ENCODE measurements around the gene RCAN1. TPM values are rescaled to one million over a fixed set of nuclear protein-coding genes. Genes with fewer than 3 reads are reported as not detected.

RCAN1 gene
- total RNA-seq, result 36.0 TPM
- long read RNA-seq, transcript RCAN1-201 (4 exons, 2,490 nt), result major isoform, 167 of 184 reads
- long read RNA-seq, transcript RCAN1-202 (4 exons, 2,408 nt), result minor isoform, 8 of 184 reads
- long read RNA-seq, partial matches to known transcripts, result 3 of 184 reads
- long read RNA-seq, other reads (novel, unspliced or antisense), result 3 of 184 reads

GRCh38 chr21:34614628-34615486 is at the start of gene RCAN1:
TSS of gene RCAN1 (minus strand) at chr21:34615113. CDS start at chr21:34615011, 102 bp downstream.
- ATAC-seq (ENCODE audit: poor library complexity) (peak; percentile 98), DNase-seq (peak; percentile 92)
- intact Hi-C loops (cut with DNase I), result loop anchor here (5.0 to 10.0 kb wide), 2 partner anchors 88 to 700 kb away; partner anchors contain the start of gene ATP5PO

DNA sequence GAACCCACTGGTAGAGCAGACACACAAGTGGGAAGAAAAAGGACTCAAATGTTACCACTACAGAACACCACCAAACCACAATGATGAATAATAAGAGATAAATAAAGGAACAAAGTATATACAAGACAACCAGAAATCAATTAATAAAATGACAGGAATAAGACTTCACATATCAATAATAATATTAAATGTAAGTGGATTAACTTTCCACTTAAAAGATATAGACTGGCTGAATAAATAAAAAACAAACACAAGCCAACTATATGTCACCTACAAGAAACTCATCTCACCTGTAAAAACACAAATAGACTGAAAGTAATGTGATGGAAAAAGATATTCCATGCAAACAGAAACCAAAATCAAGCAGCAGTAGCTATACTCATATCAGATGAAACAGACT is 46.9 kb upstream of the RCAN1 start:
- DNase-seq (no peak), ATAC-seq (ENCODE audit: poor library complexity) (no peak)
- intact Hi-C loops (cut with DNase I), result no loop called here

DNA sequence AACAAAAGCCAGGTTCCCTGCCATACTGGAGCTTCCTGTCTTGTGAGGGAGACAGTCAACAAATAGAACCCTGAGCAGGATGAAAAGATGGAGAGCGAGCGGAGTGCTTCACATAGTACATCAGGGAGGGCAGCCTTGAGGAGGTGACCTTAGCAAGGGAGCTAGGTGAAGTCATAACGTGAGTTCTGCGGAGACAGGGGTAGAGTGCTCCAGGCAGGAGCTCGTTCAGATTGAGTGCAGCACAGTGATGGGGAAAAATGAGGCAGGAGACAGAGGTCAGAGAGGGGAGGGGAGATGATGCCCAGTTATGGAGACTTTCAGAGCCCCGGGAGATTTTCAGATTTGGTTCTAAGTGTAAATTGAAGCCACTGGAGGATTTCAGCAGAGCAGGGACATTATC is 38.6 kb upstream of the RCAN1 start:
- no peak for DNase-seq

GRCh38 chr21:34651642-34652041 is 36.7 kb upstream of the RCAN1 start:
- intact Hi-C loops (cut with DNase I), result no loop called here
- DNase-seq (no peak), ATAC-seq (ENCODE audit: poor library complexity) (no peak)

More for the DNA sequence above, 38.6 kb upstream of the RCAN1 start:
- ATAC-seq (ENCODE audit: poor library complexity), result no peak
- intact Hi-C loops (cut with DNase I), result no loop called here

GRCh38 chr21:34650861-34651431 is 36.0 kb upstream of the RCAN1 start:
- ATAC-seq (ENCODE audit: poor library complexity), result no peak

GRCh38 chr21:34649400-34649799 is 34.5 kb upstream of the RCAN1 start:
- ATAC-seq (ENCODE audit: poor library complexity), result no peak
- intact Hi-C loops (cut with DNase I), result no loop called here
- DNase-seq, result no peak

More at GRCh38 chr21:34650861-34651431, 36.0 kb upstream of the RCAN1 start:
- intact Hi-C loops (cut with DNase I), result no loop called here
- DNase-seq, result no peak

GRCh38 chr21:34648739-34649297 is 33.9 kb upstream of the RCAN1 start:
- intact Hi-C loops (cut with DNase I), result no loop called here
- ATAC-seq (ENCODE audit: poor library complexity) (no peak), DNase-seq (no peak)

DNA sequence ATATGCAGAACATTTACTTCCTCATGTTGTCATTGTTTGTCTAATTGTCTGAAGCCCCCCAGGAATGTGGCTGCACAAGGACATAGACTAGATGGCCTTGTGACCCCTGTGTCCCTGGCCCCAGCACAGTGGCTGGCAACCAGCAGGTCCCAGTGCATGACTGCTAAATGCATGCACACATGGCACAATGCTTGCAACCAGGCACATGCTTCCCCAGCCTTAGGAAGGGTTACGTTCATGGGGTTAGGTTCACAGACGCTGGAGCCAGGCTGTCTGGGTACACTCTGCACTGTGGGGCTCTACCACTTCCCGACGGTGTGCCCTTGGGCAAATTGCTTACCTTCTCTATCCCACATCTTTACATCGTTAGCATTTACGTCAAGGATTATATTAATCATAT is 32.6 kb upstream of the RCAN1 start:
- intact Hi-C loops (cut with DNase I), result no loop called here
- ATAC-seq (ENCODE audit: poor library complexity) (no peak), DNase-seq (no peak)

DNA sequence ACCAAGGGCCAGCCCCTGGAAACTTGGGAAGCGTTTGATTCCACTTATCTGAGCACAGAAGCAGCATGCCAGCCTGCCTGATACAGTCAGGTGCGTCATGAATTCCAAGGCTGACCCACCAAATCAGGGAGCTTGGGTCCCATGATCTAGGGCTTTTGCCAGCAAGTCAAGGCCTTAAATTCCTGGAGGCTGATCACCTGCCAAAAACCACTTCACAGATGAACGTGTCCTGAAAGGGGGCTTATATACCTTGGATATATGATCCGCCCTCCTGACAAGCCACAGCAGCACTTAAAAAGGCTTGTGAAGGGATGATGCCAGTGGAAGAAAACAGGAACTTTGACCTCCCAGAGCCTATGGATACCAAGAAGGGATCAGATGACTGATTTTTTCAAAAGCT is 29.9 kb upstream of the RCAN1 start:
- ATAC-seq (ENCODE audit: poor library complexity) (peak; percentile 62), DNase-seq (no peak)
- intact Hi-C loops (cut with DNase I), result no loop called here

- intact Hi-C loops (cut with DNase I), result no loop called here
- no peak for DNase-seq
- no peak for ATAC-seq (ENCODE audit: poor library complexity)
These were observed 27.5 kb upstream of the RCAN1 start for GRCh38 chr21:34642211-34643075.

GRCh38 chr21:34640858-34641257 is 25.9 kb upstream of the RCAN1 start:
- ATAC-seq (ENCODE audit: poor library complexity), result no peak
- DNase-seq, result no peak
- intact Hi-C loops (cut with DNase I), result no loop called here

DNA sequence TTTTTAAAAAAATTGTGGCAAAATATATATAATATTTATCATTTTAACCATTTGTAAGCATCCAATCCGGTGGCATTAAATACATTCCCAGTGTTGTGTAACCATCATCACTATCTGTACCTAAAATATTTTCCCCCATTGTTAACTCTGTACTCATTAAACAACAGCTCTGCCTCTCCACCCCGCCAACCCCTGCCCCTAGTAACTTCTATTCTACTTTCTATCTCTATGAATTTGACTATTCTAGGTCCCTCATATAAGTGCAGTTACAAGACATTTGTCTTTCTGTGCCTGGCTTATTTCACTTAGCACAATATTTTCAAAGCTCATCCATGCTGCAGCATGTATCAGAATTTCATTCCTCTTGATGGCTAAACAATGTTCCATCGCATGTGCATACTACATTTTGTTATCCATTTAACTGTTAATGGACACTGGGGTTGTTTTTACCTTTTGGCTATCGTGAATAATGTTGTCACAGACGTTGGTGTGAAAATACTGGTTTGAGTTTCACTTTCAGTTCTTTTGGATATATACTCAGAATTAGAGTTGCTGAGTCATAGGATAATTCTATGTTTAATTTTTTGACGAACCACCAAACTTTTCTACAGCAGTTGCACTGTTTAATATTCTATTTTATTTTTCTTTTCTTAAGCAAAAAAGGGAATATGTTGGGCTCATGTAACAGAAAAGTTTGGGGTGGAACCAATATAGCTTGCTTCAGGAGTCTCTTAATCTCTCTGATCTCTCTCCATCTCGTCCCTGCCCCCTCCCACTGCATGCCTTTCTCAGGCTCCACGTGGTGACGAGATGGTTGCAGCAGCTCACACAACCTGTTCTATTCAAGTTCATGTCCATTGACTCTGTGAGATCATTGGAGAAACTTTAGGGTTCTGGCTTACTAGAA is 25.2 kb upstream of the RCAN1 start:
- ATAC-seq (ENCODE audit: poor library complexity) (no peak), DNase-seq (no peak)
- intact Hi-C loops (cut with DNase I), result no loop called here

- DNase-seq, result no peak
- no peak for ATAC-seq (ENCODE audit: poor library complexity)
- intact Hi-C loops (cut with DNase I), result no loop called here
These were observed 24.3 kb upstream of the RCAN1 start for GRCh38 chr21:34639250-34639649.

- no peak for ATAC-seq (ENCODE audit: poor library complexity)
- intact Hi-C loops (cut with DNase I), result no loop called here
- no peak for DNase-seq
These were observed 22.0 kb upstream of the RCAN1 start for GRCh38 chr21:34636961-34637360.

- DNase-seq, result no peak
- intact Hi-C loops (cut with DNase I), result no loop called here
- no peak for ATAC-seq (ENCODE audit: poor library complexity)
These were observed 20.4 kb upstream of the RCAN1 start for GRCh38 chr21:34635307-34635706.

DNA sequence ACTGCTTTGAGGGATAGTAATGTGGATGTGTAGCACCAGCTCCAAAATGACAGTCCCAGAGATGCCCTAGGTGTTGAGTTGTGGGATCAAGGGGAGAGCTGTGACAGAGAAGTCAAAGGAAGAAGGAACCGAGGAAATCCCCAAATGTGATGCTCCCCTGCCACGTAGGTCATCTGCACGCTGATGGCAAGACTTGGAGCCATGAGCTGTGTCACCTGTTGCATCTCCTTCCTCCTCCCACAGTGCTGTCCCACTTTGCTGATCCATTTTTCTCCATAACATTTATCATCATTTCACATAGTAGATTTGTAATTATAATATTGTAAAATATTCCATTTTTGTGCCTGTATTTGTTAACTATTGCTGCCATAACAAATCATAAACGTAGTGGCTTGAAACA is 17.6 kb upstream of the RCAN1 start:
- ATAC-seq (ENCODE audit: poor library complexity), result no peak
- no peak for DNase-seq
- intact Hi-C loops (cut with DNase I), result no loop called here

DNA sequence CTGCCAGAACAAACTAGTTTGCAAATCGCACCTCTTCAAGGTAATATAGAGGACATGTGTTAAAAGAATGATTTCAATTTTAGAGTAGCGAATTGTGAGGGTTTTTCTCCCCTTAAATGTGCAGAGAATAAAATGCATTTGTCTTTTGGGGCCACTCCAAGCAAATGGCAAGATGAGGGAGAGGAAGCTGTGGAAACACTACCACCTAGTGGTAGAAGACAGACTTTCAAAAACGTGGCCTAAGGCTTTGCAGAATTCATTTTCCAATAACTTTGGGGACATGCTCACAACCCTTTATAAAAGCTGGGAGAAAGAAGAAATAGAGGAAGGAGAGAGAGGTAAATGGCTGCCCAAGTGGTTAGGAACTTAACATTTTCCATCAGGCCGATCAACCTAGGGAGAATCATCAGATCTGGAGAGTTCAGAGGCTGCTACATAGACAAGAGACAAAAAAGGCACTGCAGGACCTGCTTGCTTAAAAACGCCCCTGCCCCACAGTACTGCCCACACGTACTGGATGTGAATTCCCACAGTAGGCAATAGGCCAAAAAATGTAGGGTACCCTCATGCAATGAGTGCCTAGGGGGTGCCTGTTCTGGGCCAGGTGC is 15.7 kb upstream of the RCAN1 start:
- no peak for DNase-seq
- intact Hi-C loops (cut with DNase I), result no loop called here
- ATAC-seq (ENCODE audit: poor library complexity), result peak; percentile 74

All from Right ventricle myocardium superior (tissue), 1 donor.